SJSA1 (cell line): ENCODE results near the gene TMEM238L. TPM values are rescaled to one million over a fixed set of nuclear protein-coding genes. Genes with fewer than 3 reads are reported as not detected.
A peak's percentile ranks its signal among the peaks of the same experiment; 100 is the strongest.

Experiments used
- DNase-seq, 2 experiments: peaks; one replicate each; pipeline ENCODE4 v3.0.0-alpha.2; 2015 to 2020; ENCODE audit warnings: low spot score in 2 of 2, low read depth in 1 of 2
- H3K27ac ChIP-seq: fragments of 250-450 bp; sonication (Bioruptor Pico); 2 replicates; pipeline ENCODE4 v1.5.1; 2020; ENCODE audit warnings: mild to moderate bottlenecking, moderate library complexity
- H3K27me3 ChIP-seq: fragments of 250-450 bp; sonication (Bioruptor Pico); replicated peaks from 2 replicates; pipeline ENCODE4 v1.5.1; 2020; ENCODE audit warnings: mild to moderate bottlenecking, moderate library complexity
- H3K36me3 ChIP-seq: fragments of 250-450 bp; sonication (Bioruptor Pico); 2 replicates; pipeline ENCODE4 v1.5.1; 2020; ENCODE audit warnings: mild to moderate bottlenecking
- H3K4me1 ChIP-seq: fragments of 250-450 bp; sonication (Bioruptor Pico); replicated peaks from 2 replicates; pipeline ENCODE4 v1.6.1; 2021; ENCODE audit warnings: mild to moderate bottlenecking
- H3K4me3 ChIP-seq: fragments of 250-450 bp; sonication (Bioruptor Pico); 2 replicates; pipeline ENCODE4 v1.5.1; 2020; ENCODE audit warnings: mild to moderate bottlenecking
- H3K9me3 ChIP-seq: fragments of 250-450 bp; sonication (Bioruptor Pico); replicated peaks from 2 replicates; pipeline ENCODE4 v1.5.1; 2020; ENCODE audit warnings: mild to moderate bottlenecking
- total RNA-seq: library from RNA; depleted of rRNA; stranded (reverse); fragments of >200 nt; shearing (Covaris generic); gene quantifications from 2 replicates; pipeline ENCODE4 v1.2.3, GENCODE V29; 2014; rRNA removed

The TMEM238L gene
- total RNA-seq, 1 experiment from 2014 or later = not detected

DNA sequence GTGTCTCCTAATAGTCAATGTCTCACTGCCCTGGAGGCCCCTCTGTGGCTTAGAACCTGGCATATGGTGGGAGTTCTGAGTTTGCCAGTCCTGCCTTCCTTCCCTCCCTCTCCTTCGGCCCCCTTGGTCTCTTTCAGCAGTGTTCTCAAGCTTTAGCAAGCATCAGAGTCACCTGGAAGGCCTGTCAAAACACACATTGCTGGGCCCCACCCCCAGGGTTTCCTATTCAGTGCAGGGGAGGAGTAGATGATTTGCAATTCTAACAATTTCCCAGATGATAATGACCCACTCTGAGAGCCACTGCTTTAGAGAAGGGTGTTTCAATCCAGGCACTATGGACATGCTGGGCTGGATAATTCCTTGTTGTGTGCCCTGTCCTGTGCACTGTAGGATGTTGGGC lies 47.7 kb downstream of the TMEM238L start:
- no peaks in the 10 kb centered on the region for H3K36me3 ChIP-seq
- H3K4me3 ChIP-seq = no peak overlapping the region
- no peaks in the 10 kb centered on the region for H3K4me1 ChIP-seq
- H3K27me3 ChIP-seq = no peaks in the 10 kb centered on the region
- H3K9me3 ChIP-seq = no peaks in the 10 kb centered on the region
- H3K27ac ChIP-seq = no peak overlapping the region
- DNase-seq = no peak

DNA sequence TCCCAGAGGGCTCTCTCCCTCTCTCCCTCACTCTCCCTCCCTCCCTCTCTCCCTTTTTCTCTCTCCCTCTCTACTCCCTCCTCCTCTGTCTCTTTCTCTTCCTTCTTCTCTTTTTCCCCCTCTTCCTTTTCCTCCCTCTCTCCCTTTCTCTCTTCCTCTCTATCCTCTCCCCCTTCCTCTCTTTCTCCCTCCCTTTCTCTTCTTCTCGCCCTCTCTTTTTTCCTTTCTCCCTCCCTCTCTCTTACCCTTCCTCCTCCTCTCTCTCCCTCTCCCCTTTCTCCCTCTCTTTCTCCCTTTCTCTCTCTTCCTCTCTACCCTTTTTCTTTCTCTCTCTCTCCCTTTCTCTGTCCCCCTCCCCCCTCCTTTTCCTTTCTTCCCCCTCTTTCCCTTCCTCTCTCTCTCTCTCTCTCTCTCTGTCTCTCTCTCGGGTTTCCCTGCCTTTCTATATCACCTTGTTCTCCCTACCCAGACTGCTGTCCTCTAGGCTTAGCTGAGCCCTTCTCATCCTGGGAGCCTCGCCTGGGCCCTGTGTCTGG lies 48.2 kb downstream of the TMEM238L start:
- Histone ChIP-seq H3K27ac (no peak overlapping the region), H3K27me3 (no peaks in the 10 kb centered on the region), H3K9me3 (no peaks in the 10 kb centered on the region), H3K4me1 (no peaks in the 10 kb centered on the region), H3K4me3 (no peak overlapping the region), H3K36me3 (no peaks in the 10 kb centered on the region)
- DNase-seq = no peak

- Histone ChIP-seq H3K27me3 (no peaks in the 10 kb centered on the region), H3K4me1 (no peaks in the 10 kb centered on the region), H3K4me3 (no peak overlapping the region), H3K36me3 (no peaks in the 10 kb centered on the region), H3K9me3 (no peaks in the 10 kb centered on the region), H3K27ac (no peak overlapping the region)
- no peak for DNase-seq
Measured at GRCh38 chr17:10754861-10755591, 48.9 kb downstream of the TMEM238L start.

GRCh38 chr17:10754109-10754508 lies 49.8 kb downstream of the TMEM238L start:
- no peak for DNase-seq
- H3K27ac ChIP-seq = no peak overlapping the region

DNA sequence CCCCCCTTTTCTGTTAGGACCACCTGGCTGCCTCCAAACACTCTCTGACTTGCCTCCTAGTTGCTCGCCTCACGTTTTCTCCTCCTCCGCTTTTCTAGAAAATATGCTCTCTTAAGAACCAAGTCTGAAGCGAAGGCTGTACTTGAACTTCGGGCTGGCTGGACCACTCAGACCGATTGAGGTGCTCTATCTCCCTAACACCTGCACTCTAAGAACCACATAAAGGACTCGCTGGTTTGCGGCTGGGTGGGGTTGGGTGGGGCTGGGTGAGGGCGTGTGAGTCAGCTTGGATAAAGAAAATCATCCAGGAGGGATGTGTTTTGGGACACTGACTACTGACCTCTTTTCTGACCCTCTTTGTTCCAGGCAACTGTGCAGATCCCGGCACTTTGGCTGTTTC lies 51.2 kb downstream of the TMEM238L start:
- Histone ChIP-seq H3K4me1 (no peaks in the 10 kb centered on the region), H3K36me3 (no peaks in the 10 kb centered on the region), H3K27ac (no peak overlapping the region), H3K4me3 (no peak overlapping the region), H3K9me3 (no peaks in the 10 kb centered on the region), H3K27me3 (no peaks in the 10 kb centered on the region)
- no peak for DNase-seq

More at GRCh38 chr17:10754109-10754508, 49.8 kb downstream of the TMEM238L start:
- no peaks in the 10 kb centered on the region for H3K4me1 ChIP-seq
- no peaks in the 10 kb centered on the region for H3K27me3 ChIP-seq
- no peaks in the 10 kb centered on the region for H3K36me3 ChIP-seq
- H3K9me3 ChIP-seq = no peaks in the 10 kb centered on the region
- no peak overlapping the region for H3K4me3 ChIP-seq

DNA sequence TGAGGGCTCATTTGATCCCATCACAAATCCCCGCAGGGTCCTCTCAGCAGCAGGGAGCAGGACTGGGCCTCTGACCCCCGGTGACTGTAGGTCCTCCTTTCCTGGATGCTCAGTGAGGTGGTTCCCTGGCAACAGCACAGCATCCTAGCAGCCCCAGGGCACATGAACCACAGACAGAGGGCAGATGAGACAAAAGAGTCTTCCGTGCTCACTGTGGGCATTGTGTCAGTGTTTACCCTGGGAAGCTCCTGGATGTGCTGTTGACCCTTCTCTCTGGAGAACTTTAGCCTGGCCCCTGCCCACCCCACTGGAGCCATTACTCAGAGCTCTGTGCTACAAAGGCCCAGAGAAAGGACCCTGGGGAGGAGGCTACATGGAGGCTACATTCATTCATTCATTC lies 52.3 kb downstream of the TMEM238L start:
- Histone ChIP-seq H3K9me3 (no peaks in the 10 kb centered on the region), H3K27me3 (no peaks in the 10 kb centered on the region), H3K27ac (no peak overlapping the region), H3K4me1 (no peaks in the 10 kb centered on the region), H3K4me3 (no peak overlapping the region), H3K36me3 (no peaks in the 10 kb centered on the region)
- DNase-seq = no peak

DNA sequence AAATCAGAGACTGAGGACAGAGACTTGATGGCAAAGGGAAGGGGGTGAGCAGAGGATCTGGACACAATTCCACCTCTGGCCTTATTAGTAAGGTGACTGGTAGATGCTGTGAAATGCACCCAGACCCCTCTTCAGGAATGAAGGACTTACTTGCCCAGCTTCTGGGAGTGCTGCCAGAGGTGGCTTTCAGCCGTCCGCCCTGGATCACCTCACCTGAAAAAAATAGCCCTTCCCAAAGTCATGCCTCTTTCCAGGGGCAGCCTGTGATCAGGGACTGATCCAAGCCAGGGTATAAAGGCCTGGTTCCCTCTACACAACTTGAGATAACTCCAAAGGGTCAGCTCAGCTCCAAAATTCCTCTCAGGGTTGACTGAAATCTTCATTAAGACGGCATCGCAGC lies 53.7 kb downstream of the TMEM238L start:
- no peak overlapping the region for H3K4me3 ChIP-seq
- no peaks in the 10 kb centered on the region for H3K9me3 ChIP-seq
- no peak overlapping the region for H3K27ac ChIP-seq
- H3K4me1 ChIP-seq = no peaks in the 10 kb centered on the region
- no peaks in the 10 kb centered on the region for H3K36me3 ChIP-seq
- H3K27me3 ChIP-seq = no peaks in the 10 kb centered on the region; the same call in 1 of the 2 replicates
- no peak for DNase-seq

- Histone ChIP-seq H3K9me3 (no peaks in the 10 kb centered on the region), H3K4me1 (no peaks in the 10 kb centered on the region), H3K27ac (no peak overlapping the region), H3K27me3 (no peaks in the 10 kb centered on the region; the same call in 1 of the 2 replicates), H3K36me3 (no peaks in the 10 kb centered on the region), H3K4me3 (no peak overlapping the region)
- DNase-seq = no peak
Measured at GRCh38 chr17:10748531-10749181, 55.2 kb downstream of the TMEM238L start.

DNA sequence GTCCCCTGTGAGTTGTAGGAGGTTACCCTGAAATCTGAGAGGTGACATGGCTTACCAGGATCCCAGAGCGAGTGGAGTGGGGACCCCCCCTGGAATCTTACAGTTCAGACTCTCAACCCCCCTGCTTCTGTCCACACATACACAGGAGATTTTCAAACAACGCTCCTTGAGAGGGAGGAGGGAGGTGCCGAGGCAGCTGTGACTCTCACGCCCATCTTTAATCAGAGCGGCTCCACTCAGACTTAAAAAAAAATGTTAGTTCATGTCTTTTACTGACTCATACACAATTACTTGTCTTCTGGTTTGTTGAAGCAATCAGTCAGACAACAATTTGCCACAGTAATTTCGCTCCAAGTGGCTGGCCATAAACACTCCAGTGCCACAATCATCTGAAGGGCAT lies 58.7 kb downstream of the TMEM238L start:
- no peak overlapping the region for H3K4me3 ChIP-seq
- no peaks in the 10 kb centered on the region for H3K9me3 ChIP-seq
- peak in 1 of 2 experiments; percentile 9 for DNase-seq
- H3K36me3 ChIP-seq = no peaks in the 10 kb centered on the region
- H3K27ac ChIP-seq = no peak overlapping the region
- H3K4me1 ChIP-seq = no peaks in the 10 kb centered on the region
- H3K27me3 ChIP-seq = no peaks in the 10 kb centered on the region; the same call in 1 of the 2 replicates

Other genes starting within 250 kb of the TMEM238L start
- gene MYH3, start 146.8 kb downstream of the TMEM238L start, total RNA-seq = 0.13 and 0.66 TPM in 2 replicates
- gene SCO1, start 106.6 kb downstream of the TMEM238L start, total RNA-seq = 23.5 and 27.1 TPM in 2 replicates
- gene ADPRM, start 106.5 kb downstream of the TMEM238L start, total RNA-seq = 6.1 and 9.5 TPM in 2 replicates
- gene TMEM220, start 74.1 kb downstream of the TMEM238L start, total RNA-seq = 1.4 and 2.8 TPM in 2 replicates
- gene PIRT, start 34.0 kb upstream of the TMEM238L start, total RNA-seq = not detected in 2 replicates